Stimulated activated naive CD8-positive, alpha-beta T cell treated with anti-CD3 and anti-CD28 coated beads, Interleukin-15, Interleukin-2, amounts not matched to agents 100 ng/mL and 50 ng/mL, for 24 hours (primary cell): Measurements from ENCODE around the gene RAP1GAP2.

ENCODE experiments used
- H3K27ac Mint-ChIP-seq: one replicate; pipeline ENCODE4 v1.8.0; 2021; ENCODE audit warnings: mild to moderate bottlenecking, mixed read lengths
- H3K27me3 Mint-ChIP-seq: one replicate; pipeline ENCODE4 v1.8.0; 2021; ENCODE audit warnings: mixed read lengths
- H3K36me3 Mint-ChIP-seq: one replicate; pipeline ENCODE4 v1.8.0; 2021; ENCODE audit warnings: low read depth, mixed read lengths
- H3K4me1 Mint-ChIP-seq: one replicate; pipeline ENCODE4 v1.8.0; 2021; ENCODE audit warnings: low read depth, mixed read lengths
- H3K4me3 Mint-ChIP-seq: one replicate; pipeline ENCODE4 v1.8.0; 2021; ENCODE audit warnings: mild to moderate bottlenecking, mixed read lengths
- H3K9me3 Mint-ChIP-seq: one replicate; pipeline ENCODE4 v1.8.0; 2021; ENCODE audit warnings: mixed read lengths

RAP1GAP2 gene

GRCh38 chr17:2796164-2797125, at the start of gene RAP1GAP2:
Gene RAP1GAP2 (plus strand): TSS chr17:2796438. CDS start chr17:2796528, 90 bp downstream.
- peaks cover 45% of the 10 kb centered on the region for H3K27me3 Mint-ChIP-seq
- H3K4me1 Mint-ChIP-seq, result peaks cover 75% of the 10 kb centered on the region
- no peaks in the 10 kb centered on the region for H3K36me3 Mint-ChIP-seq
- H3K27ac Mint-ChIP-seq, result no peak within 1 kb of the TSS
- H3K4me3 Mint-ChIP-seq, result peak within 1 kb of the TSS; percentile 71
- H3K9me3 Mint-ChIP-seq, result no peaks in the 10 kb centered on the region

- H3K36me3 Mint-ChIP-seq, result no peaks in the 10 kb centered on the region
- H3K4me1 Mint-ChIP-seq, result no peaks in the 10 kb centered on the region
- no peaks in the 10 kb centered on the region for H3K9me3 Mint-ChIP-seq
- no peak within 1 kb of the TSS for H3K4me3 Mint-ChIP-seq
- H3K27ac Mint-ChIP-seq, result no peak within 1 kb of the TSS
- H3K27me3 Mint-ChIP-seq, result peaks cover 62% of the 10 kb centered on the region
Measured at GRCh38 chr17:2749058-2749783, 47.0 kb upstream of the RAP1GAP2 start, which contains the start of gene CCDC92B. Gene CCDC92B (minus strand): TSS chr17:2749652. CDS start chr17:2735145, 14,507 bp downstream.

- Mint-ChIP-seq H3K9me3 (no peaks in the 10 kb centered on the region), H3K36me3 (no peaks in the 10 kb centered on the region), H3K4me1 (no peaks in the 10 kb centered on the region), H3K27me3 (peaks cover 61% of the 10 kb centered on the region), H3K27ac (no peak overlapping the region), H3K4me3 (no peak overlapping the region)
Measured at GRCh38 chr17:2749784-2750181, 46.5 kb upstream of the RAP1GAP2 start.

GRCh38 chr17:2750721-2751120, 45.5 kb upstream of the RAP1GAP2 start:
- H3K4me1 Mint-ChIP-seq, result no peaks in the 10 kb centered on the region
- no peak overlapping the region for H3K4me3 Mint-ChIP-seq
- H3K27me3 Mint-ChIP-seq, result peaks cover 58% of the 10 kb centered on the region
- H3K9me3 Mint-ChIP-seq, result no peaks in the 10 kb centered on the region
- no peak overlapping the region for H3K27ac Mint-ChIP-seq
- no peaks in the 10 kb centered on the region for H3K36me3 Mint-ChIP-seq

- H3K27me3 Mint-ChIP-seq, result peaks cover 58% of the 10 kb centered on the region
- no peaks in the 10 kb centered on the region for H3K9me3 Mint-ChIP-seq
- H3K4me3 Mint-ChIP-seq, result no peak overlapping the region
- H3K27ac Mint-ChIP-seq, result no peak overlapping the region
- H3K4me1 Mint-ChIP-seq, result no peaks in the 10 kb centered on the region
- H3K36me3 Mint-ChIP-seq, result no peaks in the 10 kb centered on the region
Measured at GRCh38 chr17:2751491-2751890, 44.7 kb upstream of the RAP1GAP2 start.

- Mint-ChIP-seq H3K36me3 (no peaks in the 10 kb centered on the region), H3K27me3 (peaks cover 56% of the 10 kb centered on the region), H3K4me1 (no peaks in the 10 kb centered on the region), H3K4me3 (no peak overlapping the region), H3K9me3 (no peaks in the 10 kb centered on the region), H3K27ac (no peak overlapping the region)
Measured at GRCh38 chr17:2755891-2756724, 40.1 kb upstream of the RAP1GAP2 start.

- Mint-ChIP-seq H3K4me1 (no peaks in the 10 kb centered on the region), H3K9me3 (no peaks in the 10 kb centered on the region), H3K4me3 (no peak overlapping the region), H3K36me3 (no peaks in the 10 kb centered on the region), H3K27me3 (peaks cover 51% of the 10 kb centered on the region), H3K27ac (no peak overlapping the region)
Measured at GRCh38 chr17:2758870-2759269, 37.4 kb upstream of the RAP1GAP2 start.

- Mint-ChIP-seq H3K4me3 (no peak overlapping the region), H3K4me1 (no peaks in the 10 kb centered on the region), H3K36me3 (no peaks in the 10 kb centered on the region), H3K27ac (no peak overlapping the region), H3K9me3 (no peaks in the 10 kb centered on the region), H3K27me3 (peaks cover 29% of the 10 kb centered on the region)
Measured at GRCh38 chr17:2770129-2770528, 26.1 kb upstream of the RAP1GAP2 start.

- Mint-ChIP-seq H3K4me3 (no peak overlapping the region), H3K9me3 (no peaks in the 10 kb centered on the region), H3K27ac (no peak overlapping the region), H3K4me1 (peaks cover 4% of the 10 kb centered on the region), H3K27me3 (peaks cover 52% of the 10 kb centered on the region), H3K36me3 (no peaks in the 10 kb centered on the region)
Measured at GRCh38 chr17:2775206-2775605, 21.0 kb upstream of the RAP1GAP2 start.

GRCh38 chr17:2776589-2777241, 19.5 kb upstream of the RAP1GAP2 start:
- Mint-ChIP-seq H3K4me1 (peaks cover 4% of the 10 kb centered on the region), H3K27me3 (peaks cover 48% of the 10 kb centered on the region), H3K27ac (no peak overlapping the region), H3K4me3 (peak overlapping the region; percentile 22), H3K9me3 (no peaks in the 10 kb centered on the region), H3K36me3 (no peaks in the 10 kb centered on the region)

GRCh38 chr17:2777242-2777867, 18.9 kb upstream of the RAP1GAP2 start:
- no peaks in the 10 kb centered on the region for H3K36me3 Mint-ChIP-seq
- H3K27me3 Mint-ChIP-seq, result peaks cover 48% of the 10 kb centered on the region
- no peak overlapping the region for H3K27ac Mint-ChIP-seq
- peaks cover 4% of the 10 kb centered on the region for H3K4me1 Mint-ChIP-seq
- peak overlapping the region; percentile 22 for H3K4me3 Mint-ChIP-seq
- H3K9me3 Mint-ChIP-seq, result no peaks in the 10 kb centered on the region

- H3K27me3 Mint-ChIP-seq, result peaks cover 41% of the 10 kb centered on the region
- no peaks in the 10 kb centered on the region for H3K36me3 Mint-ChIP-seq
- H3K9me3 Mint-ChIP-seq, result no peaks in the 10 kb centered on the region
- peaks cover 4% of the 10 kb centered on the region for H3K4me1 Mint-ChIP-seq
- no peak overlapping the region for H3K27ac Mint-ChIP-seq
- H3K4me3 Mint-ChIP-seq, result no peak overlapping the region
Measured at GRCh38 chr17:2778489-2778888, 17.7 kb upstream of the RAP1GAP2 start.

- H3K4me1 Mint-ChIP-seq, result peaks cover 4% of the 10 kb centered on the region
- H3K4me3 Mint-ChIP-seq, result no peak overlapping the region
- no peaks in the 10 kb centered on the region for H3K9me3 Mint-ChIP-seq
- H3K36me3 Mint-ChIP-seq, result no peaks in the 10 kb centered on the region
- H3K27ac Mint-ChIP-seq, result no peak overlapping the region
- H3K27me3 Mint-ChIP-seq, result peaks cover 36% of the 10 kb centered on the region
Measured at GRCh38 chr17:2779545-2779944, 16.7 kb upstream of the RAP1GAP2 start.

- no peaks in the 10 kb centered on the region for H3K9me3 Mint-ChIP-seq
- H3K27ac Mint-ChIP-seq, result no peak overlapping the region
- peaks cover 29% of the 10 kb centered on the region for H3K27me3 Mint-ChIP-seq
Measured at GRCh38 chr17:2780256-2780655, 16.0 kb upstream of the RAP1GAP2 start.

More at GRCh38 chr17:2780256-2780655, 16.0 kb upstream of the RAP1GAP2 start:
- Mint-ChIP-seq H3K36me3 (no peaks in the 10 kb centered on the region), H3K4me3 (no peak overlapping the region), H3K4me1 (peaks cover 4% of the 10 kb centered on the region)
